GM18508 (cell line): ENCODE results near the gene FADS2.

ENCODE experiments used
- ATAC-seq: cut with Tn5 transposase; IDR thresholded peaks from one replicate; pipeline ENCODE4 v1.9.1; 2021; ENCODE audit warnings: moderate number of reproducible peaks; ENCODE audit not compliant: insufficient read depth, unreplicated experiment

The FADS2 gene

GRCh38 chr11:61883327-61883726, 55.2 kb downstream of the FADS2 start:
- no peak for ATAC-seq

- no peak for ATAC-seq
Observed at GRCh38 chr11:61883947-61884346, 55.8 kb downstream of the FADS2 start.

GRCh38 chr11:61885166-61885778, 57.2 kb downstream of the FADS2 start:
- no peak for ATAC-seq

- ATAC-seq = no peak
Observed at GRCh38 chr11:61885784-61886580, 57.9 kb downstream of the FADS2 start.

- no peak for ATAC-seq
Observed at GRCh38 chr11:61886643-61887042, 58.5 kb downstream of the FADS2 start.

GRCh38 chr11:61887839-61888494, 59.9 kb downstream of the FADS2 start:
- no peak for ATAC-seq

- ATAC-seq = no peak
Observed at GRCh38 chr11:61888590-61888989, 60.5 kb downstream of the FADS2 start.

GRCh38 chr11:61889831-61890230, 61.7 kb downstream of the FADS2 start:
- ATAC-seq = no peak

- ATAC-seq = no peak
Observed at GRCh38 chr11:61890529-61891330, 62.6 kb downstream of the FADS2 start.

- no peak for ATAC-seq
Observed at GRCh38 chr11:61891331-61892084, 63.4 kb downstream of the FADS2 start, which contains the start of gene FADS3. FADS3 (minus strand) TSS chr11:61891545; CDS start chr11:61891381, 164 bp downstream.

- ATAC-seq = no peak
Observed at GRCh38 chr11:61892085-61892370, 63.9 kb downstream of the FADS2 start.

- no peak for ATAC-seq
Observed at GRCh38 chr11:61893981-61894380, 65.9 kb downstream of the FADS2 start.

- no peak for ATAC-seq
Observed at GRCh38 chr11:61895046-61895717, 67.1 kb downstream of the FADS2 start.

GRCh38 chr11:61895718-61896059, 67.6 kb downstream of the FADS2 start:
- no peak for ATAC-seq

GRCh38 chr11:61896665-61897386, 68.7 kb downstream of the FADS2 start:
- no peak for ATAC-seq

GRCh38 chr11:61897387-61898246, 69.5 kb downstream of the FADS2 start:
- ATAC-seq = no peak

- ATAC-seq = no peak
Observed at GRCh38 chr11:61898247-61898582, 70.1 kb downstream of the FADS2 start.

- peak; percentile 48 for ATAC-seq
Observed at GRCh38 chr11:61899146-61899841, 71.2 kb downstream of the FADS2 start.
